GM10266 (cell line): ENCODE data around the gene CGNL1.

Experiments
- DNase-seq: peaks from one replicate; pipeline ENCODE4 v3.0.0; 2012; ENCODE audit errors: extremely low spot score
- TF ChIP-seq, protein P1 (sequence below): IDR thresholded peaks from 2 replicates; pipeline ENCODE4 v1.5.1; 2012; ENCODE audit warnings: mild to moderate bottlenecking, low read depth; ENCODE audit not compliant: control insufficient read depth, insufficient read depth; ENCODE audit errors: missing control alignments

CGNL1 gene

DNA sequence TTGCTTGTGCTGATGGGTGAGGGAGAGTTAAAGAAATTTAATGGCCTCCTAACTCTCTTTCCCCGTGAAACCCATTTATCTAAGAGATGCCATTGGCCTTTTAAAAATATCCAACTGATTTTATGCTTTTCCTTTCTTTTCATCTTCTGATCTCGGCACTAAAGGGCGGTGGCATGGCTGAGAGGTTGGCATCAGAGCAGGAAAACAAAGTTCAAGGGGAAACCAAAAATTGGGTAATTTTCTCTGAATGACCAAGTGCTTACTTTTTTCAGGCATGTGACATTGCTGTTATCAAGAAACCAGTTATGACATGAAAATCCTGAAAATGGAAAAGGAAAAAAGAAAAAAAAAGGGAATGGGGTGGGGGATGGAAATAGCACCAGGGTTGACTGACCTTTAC is 3.2 kb downstream of the CGNL1 start:
- DNase-seq, result no peak
- TF ChIP-seq, protein P1, sequence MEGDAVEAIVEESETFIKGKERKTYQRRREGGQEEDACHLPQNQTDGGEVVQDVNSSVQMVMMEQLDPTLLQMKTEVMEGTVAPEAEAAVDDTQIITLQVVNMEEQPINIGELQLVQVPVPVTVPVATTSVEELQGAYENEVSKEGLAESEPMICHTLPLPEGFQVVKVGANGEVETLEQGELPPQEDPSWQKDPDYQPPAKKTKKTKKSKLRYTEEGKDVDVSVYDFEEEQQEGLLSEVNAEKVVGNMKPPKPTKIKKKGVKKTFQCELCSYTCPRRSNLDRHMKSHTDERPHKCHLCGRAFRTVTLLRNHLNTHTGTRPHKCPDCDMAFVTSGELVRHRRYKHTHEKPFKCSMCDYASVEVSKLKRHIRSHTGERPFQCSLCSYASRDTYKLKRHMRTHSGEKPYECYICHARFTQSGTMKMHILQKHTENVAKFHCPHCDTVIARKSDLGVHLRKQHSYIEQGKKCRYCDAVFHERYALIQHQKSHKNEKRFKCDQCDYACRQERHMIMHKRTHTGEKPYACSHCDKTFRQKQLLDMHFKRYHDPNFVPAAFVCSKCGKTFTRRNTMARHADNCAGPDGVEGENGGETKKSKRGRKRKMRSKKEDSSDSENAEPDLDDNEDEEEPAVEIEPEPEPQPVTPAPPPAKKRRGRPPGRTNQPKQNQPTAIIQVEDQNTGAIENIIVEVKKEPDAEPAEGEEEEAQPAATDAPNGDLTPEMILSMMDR, result no peak

DNA sequence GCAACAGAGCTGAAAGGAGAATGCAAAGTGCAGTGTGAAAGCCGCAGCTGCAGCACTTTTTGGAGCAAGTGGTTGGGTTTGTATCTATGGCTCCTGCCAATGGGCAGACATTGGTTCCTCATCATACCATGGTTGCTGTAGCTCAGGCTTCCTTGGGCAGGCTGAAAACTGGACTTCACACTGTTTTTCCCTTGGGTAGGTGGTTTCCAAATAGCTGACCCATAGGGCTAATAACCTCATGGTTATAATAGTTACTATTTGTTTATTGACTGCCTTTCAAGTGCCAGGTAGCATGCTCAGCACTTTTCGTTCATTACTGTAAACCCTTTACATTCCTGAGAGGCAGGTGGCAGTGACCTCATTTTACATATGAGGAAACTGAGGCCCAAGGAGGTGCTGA is 4.5 kb downstream of the CGNL1 start:
- TF ChIP-seq, protein P1, result no peak
- no peak for DNase-seq

DNA sequence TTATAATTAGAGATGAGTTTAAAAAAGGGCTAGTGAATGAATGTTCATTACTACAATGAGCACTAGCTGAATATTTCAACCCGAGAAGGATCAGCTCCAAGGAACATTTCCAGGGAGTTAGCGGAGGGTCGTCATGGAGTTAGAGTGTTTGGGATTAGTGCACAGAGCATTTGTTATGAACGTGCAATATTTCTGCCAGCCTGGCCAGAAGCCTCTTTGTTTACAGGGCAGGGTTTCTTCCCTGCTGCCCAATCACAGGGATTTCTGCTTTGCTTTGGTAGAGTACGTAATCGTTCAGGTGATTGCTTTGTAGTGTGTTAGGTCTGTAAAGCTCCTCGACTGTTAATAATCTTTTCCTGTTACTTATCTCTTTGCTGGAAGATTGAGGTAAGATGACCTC is 5.9 kb downstream of the CGNL1 start:
- no peak for DNase-seq
- TF ChIP-seq, protein P1, result no peak

GRCh38 chr15:57382969-57383368 is 6.7 kb downstream of the CGNL1 start:
- no peak for DNase-seq
- TF ChIP-seq, protein P1, result no peak

- no peak for DNase-seq
- TF ChIP-seq, protein P1, result no peak
These were observed 7.7 kb downstream of the CGNL1 start for GRCh38 chr15:57384024-57384423.

DNA sequence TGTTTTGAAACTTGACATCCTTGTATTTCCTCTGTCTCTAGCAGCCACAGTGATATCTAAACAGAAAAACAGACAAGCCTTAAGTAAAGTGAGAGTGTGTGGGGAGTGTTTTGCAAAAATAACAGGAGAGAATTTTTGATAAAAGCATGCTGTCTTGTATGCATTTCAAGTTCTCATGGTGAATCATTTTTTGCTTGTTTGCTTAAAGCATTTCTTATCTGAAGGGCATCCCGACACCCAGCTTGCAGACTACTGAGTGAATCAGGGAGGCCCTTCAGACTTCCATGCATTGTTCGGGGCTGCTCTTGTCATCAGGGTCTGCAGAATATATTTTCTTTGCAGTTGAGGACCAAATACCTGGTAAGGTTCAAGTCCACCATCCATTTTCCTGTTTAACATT is 8.5 kb downstream of the CGNL1 start:
- DNase-seq, result no peak
- TF ChIP-seq, protein P1, result no peak

- TF ChIP-seq, protein P1, result no peak
- DNase-seq, result no peak
These were observed 9.7 kb downstream of the CGNL1 start for GRCh38 chr15:57385923-57386390.
